ENCODE data around the gene NACAD.

Gene NACAD

DNA sequence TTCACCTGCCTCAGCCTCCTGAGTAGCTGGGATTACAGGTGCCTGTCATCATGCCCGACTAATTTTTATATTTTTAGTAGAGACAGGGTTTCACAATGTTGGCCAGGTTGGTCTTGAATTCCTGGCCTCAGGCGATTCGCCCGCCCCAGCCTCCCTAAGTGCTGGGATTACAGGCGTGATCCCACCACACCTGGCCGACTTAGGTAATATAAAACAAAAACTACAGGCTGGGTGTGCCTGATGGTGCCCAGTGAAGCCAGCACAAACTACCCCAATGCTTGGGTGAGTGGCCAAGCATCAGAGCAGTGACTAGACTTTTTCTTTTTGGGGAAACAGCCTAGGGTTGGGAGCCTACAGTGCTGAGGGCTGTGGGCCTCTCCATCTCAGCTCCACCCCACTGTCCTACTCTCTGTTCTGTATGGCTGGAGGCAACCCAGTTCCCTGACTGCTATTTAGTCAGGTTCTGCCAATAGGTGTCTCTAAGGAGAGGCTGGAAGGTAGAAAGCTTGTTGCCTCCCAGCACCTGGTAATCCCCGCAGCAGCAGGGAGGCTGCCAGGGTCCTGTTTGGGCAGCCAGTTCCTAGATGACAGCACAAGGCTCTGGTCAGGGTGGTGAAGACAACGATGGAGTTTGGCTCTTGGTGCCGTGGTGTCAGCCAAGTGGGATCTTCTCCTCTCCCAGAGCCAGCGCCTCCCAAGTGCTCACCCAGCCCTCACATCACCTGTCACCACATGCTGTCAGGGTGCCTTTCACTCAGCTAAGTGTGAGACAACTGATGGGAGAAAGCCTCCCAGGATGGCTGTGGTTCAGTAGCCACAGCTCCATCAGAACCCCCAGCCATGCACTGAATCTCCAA lies 10.4 kb upstream of the NACAD start:
- TF ChIP-seq, protein P1, sequence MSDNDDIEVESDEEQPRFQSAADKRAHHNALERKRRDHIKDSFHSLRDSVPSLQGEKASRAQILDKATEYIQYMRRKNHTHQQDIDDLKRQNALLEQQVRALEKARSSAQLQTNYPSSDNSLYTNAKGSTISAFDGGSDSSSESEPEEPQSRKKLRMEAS (IDR thresholded peaks at IDR 0.05; ENCODE audit: low read depth, low read length) = no peak
- TF ChIP-seq, protein P2, sequence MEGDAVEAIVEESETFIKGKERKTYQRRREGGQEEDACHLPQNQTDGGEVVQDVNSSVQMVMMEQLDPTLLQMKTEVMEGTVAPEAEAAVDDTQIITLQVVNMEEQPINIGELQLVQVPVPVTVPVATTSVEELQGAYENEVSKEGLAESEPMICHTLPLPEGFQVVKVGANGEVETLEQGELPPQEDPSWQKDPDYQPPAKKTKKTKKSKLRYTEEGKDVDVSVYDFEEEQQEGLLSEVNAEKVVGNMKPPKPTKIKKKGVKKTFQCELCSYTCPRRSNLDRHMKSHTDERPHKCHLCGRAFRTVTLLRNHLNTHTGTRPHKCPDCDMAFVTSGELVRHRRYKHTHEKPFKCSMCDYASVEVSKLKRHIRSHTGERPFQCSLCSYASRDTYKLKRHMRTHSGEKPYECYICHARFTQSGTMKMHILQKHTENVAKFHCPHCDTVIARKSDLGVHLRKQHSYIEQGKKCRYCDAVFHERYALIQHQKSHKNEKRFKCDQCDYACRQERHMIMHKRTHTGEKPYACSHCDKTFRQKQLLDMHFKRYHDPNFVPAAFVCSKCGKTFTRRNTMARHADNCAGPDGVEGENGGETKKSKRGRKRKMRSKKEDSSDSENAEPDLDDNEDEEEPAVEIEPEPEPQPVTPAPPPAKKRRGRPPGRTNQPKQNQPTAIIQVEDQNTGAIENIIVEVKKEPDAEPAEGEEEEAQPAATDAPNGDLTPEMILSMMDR (IDR thresholded peaks at IDR 0.05; ENCODE audit: low read depth, low read length) = no peak
- TF ChIP-seq MYC (IDR thresholded peaks at IDR 0.05; ENCODE audit: low read depth, low read length) = no peak
- H3K4me3 ChIP-seq (ENCODE audit: low read depth, low read length) = no peak overlapping the region
- no peak for DNase-seq (ENCODE audit: low read depth)

DNA sequence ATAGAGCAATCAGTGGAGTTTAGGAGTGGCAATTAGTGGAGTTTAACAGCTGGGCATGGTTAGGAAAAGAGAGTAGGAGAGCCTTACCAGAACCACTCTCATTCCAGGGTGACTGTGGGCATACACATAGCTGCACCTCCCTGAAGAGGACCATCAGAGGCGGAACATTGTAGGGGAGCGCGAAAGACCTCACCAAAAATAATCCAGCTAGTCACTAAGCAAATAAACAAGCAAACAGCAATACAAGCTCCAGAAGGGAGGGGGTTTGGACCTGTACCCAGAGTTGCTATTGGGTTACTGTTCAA lies 4.1 kb upstream of the NACAD start:
- TF ChIP-seq, protein P2 (IDR thresholded peaks at IDR 0.05; ENCODE audit: low read depth, low read length) = no peak
- TF ChIP-seq MYC (IDR thresholded peaks at IDR 0.05; ENCODE audit: low read depth, low read length) (no peak), POLR2A (IDR thresholded peaks at IDR 0.05; ENCODE audit: extremely low read depth, insufficient read length) (no peak)
- TF ChIP-seq, protein P1 (IDR thresholded peaks at IDR 0.05; ENCODE audit: low read depth, low read length) = no peak
- no peak for DNase-seq (ENCODE audit: low read depth)
- H3K4me3 ChIP-seq (ENCODE audit: low read depth, low read length) = no peak overlapping the region

DNA sequence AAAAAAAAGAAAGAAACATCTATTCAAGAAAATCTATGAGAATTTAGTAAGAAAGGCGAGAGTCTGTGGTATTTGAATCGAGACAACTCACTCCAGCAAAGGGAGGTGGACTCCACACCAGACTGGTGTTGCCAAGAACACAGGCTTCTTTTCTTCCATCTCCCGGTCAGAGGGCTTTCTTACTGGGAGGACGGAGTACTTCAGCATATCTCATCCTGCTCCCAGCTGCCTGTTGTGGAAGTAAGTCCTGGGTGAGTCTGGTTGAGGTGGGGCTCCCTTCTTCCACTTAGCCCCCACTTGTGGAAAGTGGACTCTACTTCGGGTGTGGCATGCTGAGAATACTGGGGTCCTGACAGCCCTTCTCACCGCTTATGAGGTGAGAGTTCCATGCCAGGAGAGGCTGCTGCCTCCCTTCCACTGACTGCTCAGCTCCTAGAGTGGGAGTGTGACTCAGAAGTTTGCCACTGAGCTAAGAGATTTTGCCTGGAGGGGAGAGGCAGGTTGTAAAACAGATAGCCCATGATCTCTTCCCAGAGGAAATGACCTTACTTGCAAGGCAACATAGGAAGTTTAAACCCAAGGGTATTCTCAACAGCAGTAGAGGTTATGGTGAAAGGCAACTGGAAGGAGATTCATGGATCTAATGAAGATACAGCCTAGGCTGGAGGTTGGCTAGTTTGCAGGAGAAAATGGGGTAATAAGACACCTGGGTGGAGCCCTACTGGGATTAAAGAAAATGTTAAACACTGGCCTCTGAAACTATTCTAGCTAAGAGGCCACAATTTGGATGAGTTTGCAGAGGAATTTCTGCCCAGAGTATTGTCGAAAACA lies 3.5 kb upstream of the NACAD start:
- TF ChIP-seq MYC (IDR thresholded peaks at IDR 0.05; ENCODE audit: low read depth, low read length) = no peak
- no peak for TF ChIP-seq POLR2A (IDR thresholded peaks at IDR 0.05; ENCODE audit: extremely low read depth, insufficient read length)
- TF ChIP-seq, protein P2 (IDR thresholded peaks at IDR 0.05; ENCODE audit: low read depth, low read length) = no peak
- TF ChIP-seq, protein P1 (IDR thresholded peaks at IDR 0.05; ENCODE audit: low read depth, low read length) = no peak
- DNase-seq (ENCODE audit: low read depth) = no peak
- no peak overlapping the region for H3K4me3 ChIP-seq (ENCODE audit: low read depth, low read length)

DNA sequence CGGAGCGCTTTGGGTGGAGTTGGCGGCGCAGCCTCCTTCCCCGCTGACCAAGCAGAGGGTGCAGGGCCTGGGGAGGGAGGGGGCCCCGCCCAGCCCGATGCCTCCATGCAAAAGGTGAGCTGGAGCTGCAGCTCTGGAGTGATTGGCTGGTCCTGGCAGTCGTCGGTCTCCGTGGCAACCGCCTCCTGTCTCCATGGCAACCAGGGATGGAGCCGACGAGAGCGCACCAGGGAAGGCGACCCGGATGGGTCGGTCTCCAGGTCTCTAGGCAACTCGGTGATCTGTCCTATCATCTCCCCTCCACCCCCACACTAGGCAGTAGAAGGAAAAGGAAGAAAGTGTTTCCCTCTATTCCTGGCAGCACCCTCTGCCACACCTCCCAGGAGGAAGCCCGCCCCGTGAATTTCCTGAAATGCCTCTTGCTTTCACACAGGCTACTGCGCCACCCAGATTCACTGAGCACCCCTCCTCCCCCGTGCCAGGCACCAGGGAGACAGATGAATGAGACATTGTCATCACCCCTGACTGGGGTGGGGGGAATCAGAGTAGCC lies 647 bp upstream of the NACAD start:
- no peak overlapping the region for H3K4me3 ChIP-seq (ENCODE audit: low read depth, low read length)
- DNase-seq (ENCODE audit: low read depth) = peak; percentile 40
- TF ChIP-seq, protein P1 (IDR thresholded peaks at IDR 0.05; ENCODE audit: low read depth, low read length) = no peak
- no peak for TF ChIP-seq POLR2A (IDR thresholded peaks at IDR 0.05; ENCODE audit: extremely low read depth, insufficient read length)
- no peak for TF ChIP-seq MYC (IDR thresholded peaks at IDR 0.05; ENCODE audit: low read depth, low read length)
- TF ChIP-seq, protein P2 (IDR thresholded peaks at IDR 0.05; ENCODE audit: low read depth, low read length) = no peak

DNA sequence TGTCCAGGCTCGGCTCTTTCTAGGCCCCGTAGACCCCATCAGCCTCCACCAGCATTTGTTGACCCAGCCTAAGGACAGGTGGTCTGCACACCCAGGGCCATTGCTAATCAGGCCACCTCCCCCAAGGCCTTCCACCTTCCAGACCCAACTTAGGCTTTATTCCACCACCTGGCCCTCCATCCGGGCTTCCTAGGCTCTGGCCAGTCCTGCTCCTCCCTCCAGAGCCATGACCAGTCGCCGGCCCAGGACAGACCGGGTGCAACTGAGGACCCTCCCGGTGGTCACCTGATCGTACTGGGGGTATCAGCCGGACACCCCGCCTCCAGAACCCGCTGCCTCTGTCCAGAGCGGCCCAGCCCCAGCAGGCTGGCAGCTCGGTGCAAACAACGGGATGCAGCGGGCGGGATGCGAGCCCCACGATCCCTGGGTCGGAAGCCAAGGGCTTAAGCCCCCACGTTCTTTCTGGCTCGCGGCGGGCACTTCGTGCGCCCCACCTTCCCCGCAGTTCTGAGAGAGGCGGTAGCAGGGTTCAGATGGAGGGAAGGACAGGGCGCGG lies 545 bp downstream of the NACAD start:
- H3K4me3 ChIP-seq (ENCODE audit: low read depth, low read length) = no peak overlapping the region
- DNase-seq (ENCODE audit: low read depth) = no peak
- TF ChIP-seq, protein P1 (IDR thresholded peaks at IDR 0.05; ENCODE audit: low read depth, low read length) = no peak
- TF ChIP-seq MYC (IDR thresholded peaks at IDR 0.05; ENCODE audit: low read depth, low read length) (no peak), POLR2A (IDR thresholded peaks at IDR 0.05; ENCODE audit: extremely low read depth, insufficient read length) (no peak)
- TF ChIP-seq, protein P2 (IDR thresholded peaks at IDR 0.05; ENCODE audit: low read depth, low read length) = no peak

All from NB4 (cell line).